ENCODE results near the gene GABPB2. TPM values are rescaled to one million over a fixed set of nuclear protein-coding genes. Genes with fewer than 3 reads are reported as not detected.

Gene GABPB2
- total RNA-seq, 1 experiment from 2014 or later, result 4.7 TPM

- DNase-seq (ENCODE audit: low spot score), result no peak
Measured at GRCh38 chr1:151133018-151133806, 62.7 kb downstream of the GABPB2 start.

DNA sequence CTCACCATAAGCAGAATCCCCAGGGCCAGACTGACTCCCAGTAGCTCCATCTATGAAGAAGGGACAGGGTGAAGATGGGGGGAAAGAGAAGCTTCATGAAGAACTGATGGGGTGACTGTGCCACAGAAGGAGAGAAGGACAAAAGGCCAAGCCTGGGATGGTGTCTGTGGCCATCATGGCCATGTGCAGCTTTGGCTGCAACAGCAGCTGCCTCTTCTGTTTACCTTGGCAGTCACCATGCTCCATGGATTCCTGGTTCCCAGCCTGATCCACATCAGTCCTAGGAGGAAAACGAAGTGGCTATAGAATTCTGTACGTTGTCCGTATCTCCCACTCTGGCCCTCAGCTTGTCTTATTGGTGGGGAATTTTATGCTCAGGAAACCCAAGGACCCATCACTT lies 63.8 kb downstream of the GABPB2 start:
- DNase-seq (ENCODE audit: low spot score), result no peak

DNA sequence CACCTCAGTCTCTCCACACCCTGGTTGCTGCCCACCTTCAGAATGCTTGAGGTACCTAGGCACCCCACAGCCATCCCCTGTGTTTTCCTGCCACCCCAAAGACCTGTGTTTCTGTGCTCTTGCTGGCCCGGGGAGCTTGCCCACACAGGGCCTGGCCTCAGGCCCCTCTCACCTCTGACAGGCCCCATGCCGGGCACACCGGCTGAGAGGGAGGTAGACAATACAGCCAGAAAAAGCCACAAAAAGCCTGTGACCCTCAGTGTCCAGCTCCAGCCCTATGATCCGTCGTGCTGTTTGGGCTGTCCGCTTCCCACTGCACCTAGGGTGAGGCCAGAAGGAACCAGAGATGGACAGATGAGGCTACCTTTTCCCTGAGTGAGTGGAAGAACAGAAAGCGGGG lies 64.4 kb downstream of the GABPB2 start:
- no peak for DNase-seq (ENCODE audit: low spot score)

DNA sequence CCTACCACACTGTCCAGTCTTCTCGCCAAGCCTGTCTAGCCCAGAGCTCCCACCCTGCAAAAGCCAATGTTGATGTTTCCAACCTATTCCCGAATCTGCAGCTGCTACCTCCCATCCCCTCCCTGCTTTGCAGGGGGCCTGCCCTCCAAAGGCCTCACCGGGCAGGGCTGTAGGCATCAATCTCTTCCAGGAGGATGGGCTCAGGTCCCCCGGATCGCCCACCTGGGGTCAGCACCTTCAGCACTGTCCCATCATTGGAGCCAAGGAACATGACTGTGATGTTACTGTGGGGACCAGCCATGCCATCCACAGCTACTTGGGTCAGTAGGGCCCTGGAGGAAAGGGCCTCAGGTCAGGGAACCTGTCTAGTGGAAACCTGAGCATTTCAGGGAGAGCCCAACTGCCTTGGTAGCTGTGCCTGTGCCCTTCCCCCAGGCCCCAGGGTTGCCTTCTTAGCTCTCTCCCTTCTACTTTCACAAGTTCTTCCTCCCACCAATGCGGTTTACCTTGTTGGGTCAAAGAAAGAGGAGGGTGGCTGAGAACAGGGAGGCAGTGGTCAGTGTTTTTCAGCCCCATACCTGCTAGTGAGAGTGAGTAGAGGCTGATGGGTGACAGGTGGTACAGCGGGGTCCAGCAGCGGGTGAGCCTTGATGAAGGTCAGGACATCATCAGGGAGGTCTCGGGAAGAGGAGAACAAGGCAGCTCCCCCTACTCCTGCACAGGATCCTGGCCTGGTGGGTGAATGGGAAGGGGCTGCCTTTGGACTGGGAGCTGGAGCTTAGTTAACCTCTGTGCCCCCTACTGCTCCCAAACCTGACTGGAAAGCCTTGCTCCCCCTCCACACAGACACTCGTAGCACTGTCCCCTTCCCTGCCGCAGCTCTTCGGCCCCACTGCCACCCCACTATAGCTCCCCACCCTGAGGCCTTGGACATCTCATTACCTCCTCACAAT lies 65.1 kb downstream of the GABPB2 start:
- DNase-seq (ENCODE audit: low spot score), result no peak

GRCh38 chr1:151137789-151138188 lies 67.2 kb downstream of the GABPB2 start:
- no peak for DNase-seq (ENCODE audit: low spot score)

DNA sequence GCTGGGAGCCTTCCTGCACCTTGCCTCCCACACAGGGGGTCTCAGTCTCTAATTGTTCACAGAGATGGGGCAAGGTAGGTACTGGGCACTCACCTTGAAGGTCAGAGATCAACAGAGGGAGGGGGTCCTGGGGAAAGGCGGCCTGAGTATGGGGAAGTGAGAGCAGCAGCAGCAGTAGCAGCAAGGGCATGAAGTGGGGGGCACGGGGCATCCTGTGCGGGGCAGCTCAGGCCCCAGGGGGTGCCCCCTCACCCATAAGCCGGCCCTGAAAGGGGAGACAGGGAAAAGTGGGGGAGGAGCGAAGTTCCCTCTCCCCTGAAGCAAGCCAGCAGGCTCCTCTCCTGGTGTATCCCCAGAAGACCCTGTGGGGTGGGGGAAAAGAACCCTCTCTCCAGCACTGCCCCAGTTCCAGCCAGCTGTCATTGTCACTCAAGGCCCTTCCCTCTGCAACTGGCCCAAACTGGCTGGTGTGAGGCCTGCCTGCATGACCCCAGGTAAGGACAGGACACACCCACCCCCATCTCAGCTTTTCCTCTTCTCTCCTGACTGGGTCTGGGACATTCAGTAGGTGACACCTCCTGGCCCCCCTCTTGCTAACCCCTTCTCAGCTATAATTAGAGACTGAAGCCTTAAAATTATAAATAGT lies 72.0 kb downstream of the GABPB2 start:
- no peak for DNase-seq (ENCODE audit: low spot score)

GRCh38 chr1:151143057-151143435 lies 72.5 kb downstream of the GABPB2 start:
- DNase-seq (ENCODE audit: low spot score), result no peak

GRCh38 chr1:151143986-151144385 lies 73.4 kb downstream of the GABPB2 start:
- DNase-seq (ENCODE audit: low spot score), result no peak

GRCh38 chr1:151144474-151145303 lies 74.1 kb downstream of the GABPB2 start:
- no peak for DNase-seq (ENCODE audit: low spot score)

GRCh38 chr1:151145304-151146071 lies 74.9 kb downstream of the GABPB2 start:
- no peak for DNase-seq (ENCODE audit: low spot score)

DNA sequence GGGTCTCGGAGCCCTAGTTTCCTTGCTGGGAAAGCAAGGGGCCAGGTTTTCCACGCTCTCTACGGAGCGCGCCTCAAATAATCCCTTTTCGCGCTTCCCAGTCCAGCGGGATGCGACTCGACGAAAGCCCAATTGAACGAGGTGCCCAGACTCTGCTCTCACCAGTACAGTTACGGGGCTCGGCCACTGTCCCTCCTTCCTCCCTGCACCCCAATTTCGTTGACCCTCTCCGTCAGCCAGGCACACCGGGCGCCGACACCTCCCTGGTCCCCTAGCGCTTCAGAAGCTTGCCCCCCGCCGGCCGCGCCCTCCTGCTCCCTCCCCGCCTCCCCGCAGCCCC lies 75.5 kb downstream of the GABPB2 start:
- no peak for DNase-seq (ENCODE audit: low spot score)

GRCh38 chr1:151146412-151147131 lies 76.0 kb downstream of the GABPB2 start, which contains the start of gene SEMA6C:
Gene SEMA6C, minus strand, starts transcription at chr1:151146631. Its CDS starts 4,010 bp downstream, at chr1:151142621.
- peak; percentile 95 for DNase-seq (ENCODE audit: low spot score)

DNA sequence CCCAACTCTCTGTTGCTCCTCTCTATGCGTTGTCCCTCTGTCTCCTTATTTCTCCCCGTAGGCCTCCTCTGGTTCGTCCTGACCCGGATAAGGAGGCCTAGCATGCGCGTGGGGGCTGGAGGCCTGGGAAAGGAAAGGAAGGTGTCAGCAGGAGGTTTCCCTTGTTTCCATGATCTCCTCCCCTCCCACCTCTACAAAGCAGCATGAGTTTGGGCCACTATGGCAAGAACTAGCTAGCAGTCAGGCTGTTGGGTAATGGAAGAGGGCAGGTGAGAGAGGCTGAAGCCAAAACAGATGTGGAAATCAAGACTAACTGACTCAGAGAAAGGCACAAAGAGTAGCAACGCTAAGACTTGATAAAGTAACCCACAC lies 76.6 kb downstream of the GABPB2 start:
- no peak for DNase-seq (ENCODE audit: low spot score)

DNA sequence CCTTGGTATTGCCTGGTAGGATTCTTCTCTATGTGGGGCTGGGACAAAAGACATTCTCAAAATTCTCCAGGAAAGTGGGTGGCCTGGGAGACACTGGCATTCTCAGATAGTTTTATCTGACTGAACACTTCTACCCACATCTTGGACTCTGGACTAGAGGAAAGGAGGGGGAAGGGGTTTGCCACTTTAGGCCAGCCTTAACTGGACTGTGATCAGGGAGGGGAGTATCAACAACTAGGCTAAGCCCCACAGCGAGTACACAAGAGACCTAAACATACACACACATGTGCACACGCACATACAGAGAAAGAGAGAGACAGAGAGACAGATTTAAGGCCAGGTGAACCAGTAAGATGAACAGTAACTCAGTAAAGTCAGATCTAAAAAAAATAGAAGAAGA lies 77.1 kb downstream of the GABPB2 start:
- no peak for DNase-seq (ENCODE audit: low spot score)

DNA sequence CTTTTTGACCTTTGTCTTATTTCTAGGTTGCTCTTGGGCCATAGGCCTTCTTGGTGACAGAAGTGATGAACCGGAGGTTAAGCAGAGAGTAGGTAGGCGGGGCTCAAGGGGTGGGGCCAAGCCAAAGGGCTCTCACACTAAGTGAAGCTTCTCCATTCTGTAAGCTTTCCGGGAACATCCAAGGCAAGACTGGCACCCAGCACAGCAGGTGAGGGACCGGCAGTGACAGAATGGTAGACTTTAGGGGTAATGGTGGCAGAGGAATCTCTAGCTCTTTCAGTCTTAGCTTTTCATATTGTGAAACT lies 85.9 kb downstream of the GABPB2 start, which contains the start of gene TNFAIP8L2:
TSS of gene TNFAIP8L2 (plus strand) at position 135 of the 305 bp plus-strand sequence. CDS start 2,049 bp downstream, outside the sequence.
- no peak for DNase-seq (ENCODE audit: low spot score)

DNA sequence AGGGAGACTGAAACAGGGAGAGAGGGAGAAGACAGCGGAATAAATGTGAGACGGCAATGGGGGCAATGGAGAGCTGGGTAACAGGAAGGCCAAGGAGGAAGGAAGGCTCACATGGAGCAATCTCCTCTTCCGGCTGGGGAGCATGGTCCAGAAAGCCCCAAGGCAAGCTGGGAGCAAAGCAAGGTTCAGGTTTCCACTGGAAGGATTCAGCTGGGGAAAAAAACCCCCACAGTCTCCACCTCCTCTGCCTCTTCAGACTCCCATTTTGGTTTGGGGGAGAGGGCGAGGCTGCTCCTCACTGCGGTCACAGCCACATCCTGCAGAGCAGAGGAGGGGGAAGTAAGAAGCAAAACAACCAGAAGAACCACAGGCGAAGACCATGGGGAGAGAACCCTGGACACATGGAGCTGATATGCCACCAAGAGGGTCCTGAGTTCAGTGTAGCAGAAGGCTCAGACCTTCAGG lies 86.5 kb downstream of the GABPB2 start:
- no peak for DNase-seq (ENCODE audit: low spot score)

GRCh38 chr1:151158326-151158725 lies 87.8 kb downstream of the GABPB2 start:
- DNase-seq (ENCODE audit: low spot score), result no peak

- no peak for DNase-seq (ENCODE audit: low spot score)
Measured at GRCh38 chr1:151158751-151159251, 88.2 kb downstream of the GABPB2 start.

DNA sequence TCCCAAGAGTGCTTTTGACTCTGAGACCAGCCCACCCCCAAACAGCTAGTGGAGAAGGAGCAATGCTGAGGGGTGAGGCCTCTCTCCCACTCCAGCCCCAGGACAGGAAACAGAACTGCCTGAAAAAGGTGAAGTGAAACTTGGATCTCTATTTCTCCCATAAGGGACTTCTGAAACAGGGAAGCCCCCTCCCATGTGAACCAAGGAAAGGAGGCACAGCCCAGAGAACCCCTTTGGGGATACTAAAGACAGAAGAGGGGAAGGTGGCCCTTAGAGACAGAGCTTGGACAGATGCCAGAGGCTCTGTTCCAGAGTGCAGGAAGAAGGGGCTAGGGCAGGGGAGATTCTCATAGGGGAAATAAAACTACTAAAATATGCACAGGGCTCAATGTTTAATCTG lies 88.8 kb downstream of the GABPB2 start:
- no peak for DNase-seq (ENCODE audit: low spot score)

Data from A172 (cell line).